DOHH2 (cell line): ENCODE measurements around the gene NSL1.

Experiments used
- CTCF ChIP-seq: fragments of 200-600 bp; sonication (generic); IDR thresholded peaks from one replicate; pipeline ENCODE4 v1.5.1; 2014; ENCODE audit warnings: antibody characterized with exemption, mild to moderate bottlenecking, low read depth, low read length; ENCODE audit not compliant: poor library complexity, severe bottlenecking
- EZH2phosphoT487 ChIP-seq: fragments of 200-600 bp; sonication (generic); IDR thresholded peaks from 2 replicates; pipeline ENCODE4 v1.6.1; 2017; ENCODE audit warnings: borderline replicate concordance, mild to moderate bottlenecking, antibody characterized with exemption, low read length, moderate library complexity, mixed read lengths

GRCh38 chr1:212745303-212745702 is 46.3 kb downstream of the NSL1 start:
- TF ChIP-seq CTCF (no peak), EZH2phosphoT487 (no peak)
